ENCODE data around the gene PMM2.

DNA sequence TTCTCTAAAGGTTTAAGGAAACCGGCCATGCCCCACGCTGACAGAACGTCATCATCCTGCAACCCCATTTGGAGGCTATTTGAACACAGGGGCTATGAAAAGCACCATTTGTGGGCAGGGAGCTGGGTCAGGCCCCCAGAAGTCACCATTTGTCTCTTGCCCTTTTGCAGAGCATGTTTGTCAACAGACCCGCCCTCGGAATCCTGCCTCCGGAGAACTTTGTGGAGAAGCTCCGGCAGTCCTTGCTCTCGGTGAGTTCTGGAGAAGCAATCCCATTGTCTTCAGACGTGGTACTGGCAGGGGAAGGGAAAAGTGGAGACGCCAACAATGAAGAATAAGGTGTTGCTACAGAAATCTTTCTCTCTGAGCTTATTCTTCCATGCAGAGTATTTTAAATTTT is 33.7 kb upstream of the PMM2 start:
- TF ChIP-seq POLR2AphosphoS5 (IDR thresholded peaks at IDR 0.05) (no peak), POLR2A (IDR thresholded peaks at IDR 0.05) (no peak)
- TF ChIP-seq, protein P1, sequence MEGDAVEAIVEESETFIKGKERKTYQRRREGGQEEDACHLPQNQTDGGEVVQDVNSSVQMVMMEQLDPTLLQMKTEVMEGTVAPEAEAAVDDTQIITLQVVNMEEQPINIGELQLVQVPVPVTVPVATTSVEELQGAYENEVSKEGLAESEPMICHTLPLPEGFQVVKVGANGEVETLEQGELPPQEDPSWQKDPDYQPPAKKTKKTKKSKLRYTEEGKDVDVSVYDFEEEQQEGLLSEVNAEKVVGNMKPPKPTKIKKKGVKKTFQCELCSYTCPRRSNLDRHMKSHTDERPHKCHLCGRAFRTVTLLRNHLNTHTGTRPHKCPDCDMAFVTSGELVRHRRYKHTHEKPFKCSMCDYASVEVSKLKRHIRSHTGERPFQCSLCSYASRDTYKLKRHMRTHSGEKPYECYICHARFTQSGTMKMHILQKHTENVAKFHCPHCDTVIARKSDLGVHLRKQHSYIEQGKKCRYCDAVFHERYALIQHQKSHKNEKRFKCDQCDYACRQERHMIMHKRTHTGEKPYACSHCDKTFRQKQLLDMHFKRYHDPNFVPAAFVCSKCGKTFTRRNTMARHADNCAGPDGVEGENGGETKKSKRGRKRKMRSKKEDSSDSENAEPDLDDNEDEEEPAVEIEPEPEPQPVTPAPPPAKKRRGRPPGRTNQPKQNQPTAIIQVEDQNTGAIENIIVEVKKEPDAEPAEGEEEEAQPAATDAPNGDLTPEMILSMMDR (IDR thresholded peaks at IDR 0.05): no peak
